Stimulated activated CD8-positive, alpha-beta memory T cell treated with anti-CD3 and anti-CD28 coated beads, Interleukin-15, amount 100 ng/mL, for 1 hour (primary cell): Measurements from ENCODE around the gene MSTO1.
"Not testable (repeated sequence)": the region's sequence is repeated elsewhere in the genome, so short reads cannot be mapped to it uniquely, and the experiment has no call there.

Experiments
- DNase-seq: peaks from one replicate; pipeline ENCODE4 v3.0.0-alpha.2; 2020; ENCODE audit warnings: low read depth

MSTO1 gene

GRCh38 chr1:155609515-155610256 is at the start of gene MSTO1:
TSS of gene MSTO1 (plus strand) at chr1:155610218. CDS start at chr1:155610249, 31 bp downstream.
- DNase-seq: peak; percentile 81

- DNase-seq: peak; percentile 31
These were observed 48.0 kb upstream of the MSTO1 start for GRCh38 chr1:155561779-155562580.

GRCh38 chr1:155562581-155563376 is 47.2 kb upstream of the MSTO1 start, which contains the start of gene ASH1L:
TSS of gene ASH1L (minus strand) at chr1:155562803. CDS start at chr1:155521519, 41,284 bp downstream.
- peak; percentile 89 for DNase-seq

GRCh38 chr1:155563377-155564022 is 46.5 kb upstream of the MSTO1 start:
- DNase-seq: not testable (repeated sequence)

DNA sequence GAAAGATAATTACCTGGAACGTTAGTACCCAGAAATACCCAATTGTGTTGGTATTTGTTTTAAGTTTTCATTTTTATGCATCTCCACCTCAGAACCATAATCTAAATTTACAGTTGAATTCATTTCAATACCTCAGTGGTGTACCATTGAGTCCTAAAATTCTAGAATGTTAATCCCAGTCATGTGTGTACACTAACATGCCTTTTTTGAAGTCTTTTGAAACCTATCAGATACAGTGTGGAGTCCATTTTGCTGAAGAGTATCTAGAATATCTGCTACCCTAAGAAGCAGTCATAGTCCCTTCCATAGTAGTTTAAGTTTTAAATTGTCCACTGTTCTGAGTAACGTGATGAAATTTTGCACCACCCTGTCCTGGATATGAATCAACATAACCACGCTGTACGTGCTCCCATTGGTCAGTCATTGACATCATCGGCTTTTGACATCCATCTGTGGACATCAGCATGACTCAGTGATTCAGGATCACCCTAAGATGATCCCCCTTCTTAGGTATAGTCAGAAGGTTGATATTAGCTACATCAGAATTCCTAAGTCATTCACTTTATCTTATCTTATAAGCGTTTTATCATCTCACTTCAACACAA is 39.9 kb upstream of the MSTO1 start:
- DNase-seq: no peak

- no peak for DNase-seq
These were observed 39.4 kb upstream of the MSTO1 start for GRCh38 chr1:155570593-155570990.

GRCh38 chr1:155574077-155574476 is 35.9 kb upstream of the MSTO1 start:
- no peak for DNase-seq

DNA sequence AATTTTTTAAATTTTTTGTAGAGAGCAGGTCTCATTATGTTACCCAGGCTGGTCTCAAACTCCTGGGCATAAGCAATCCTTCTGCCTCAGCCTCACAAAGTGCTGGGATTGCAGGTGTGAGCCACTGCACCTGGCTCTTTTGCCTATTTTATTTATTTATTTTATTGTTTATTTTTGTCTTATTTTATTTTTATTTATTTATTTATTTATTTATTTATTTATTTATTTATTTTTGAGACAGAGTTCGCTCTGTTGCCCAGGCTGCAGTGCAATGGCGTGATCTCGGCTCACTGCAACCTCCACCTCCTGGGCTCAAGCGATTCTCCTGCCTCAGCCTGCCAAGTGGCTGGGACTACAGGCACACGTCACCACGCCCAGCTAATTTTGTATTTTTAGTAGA is 34.4 kb upstream of the MSTO1 start:
- DNase-seq: not testable (repeated sequence)

- not testable (repeated sequence) for DNase-seq
These were observed 26.2 kb upstream of the MSTO1 start for GRCh38 chr1:155583846-155584245.

DNA sequence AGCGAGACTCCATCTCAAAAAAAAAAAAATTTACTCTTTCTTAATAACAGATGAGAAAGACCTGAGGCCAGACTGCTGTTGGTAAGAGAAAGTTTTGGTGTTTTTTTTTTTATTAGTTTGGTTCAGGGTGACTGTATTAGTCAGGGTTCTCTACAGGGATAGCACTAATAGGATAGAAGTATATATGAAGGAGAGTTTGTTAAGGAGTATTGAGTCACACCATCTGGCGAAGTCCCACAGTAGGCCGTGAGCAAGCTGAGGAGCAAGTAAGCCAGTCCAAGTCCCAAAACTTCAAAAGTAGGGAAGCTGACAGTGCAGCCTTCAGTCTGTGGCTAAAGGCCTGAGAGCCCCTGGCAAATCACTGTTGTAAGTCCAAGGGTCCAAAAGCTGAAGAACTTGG is 20.7 kb upstream of the MSTO1 start:
- DNase-seq: not testable (repeated sequence)

- not testable (repeated sequence) for DNase-seq
These were observed 19.3 kb upstream of the MSTO1 start for GRCh38 chr1:155590516-155591247.

GRCh38 chr1:155591770-155592169 is 18.2 kb upstream of the MSTO1 start:
- DNase-seq: no peak

GRCh38 chr1:155595877-155596474 is 14.0 kb upstream of the MSTO1 start:
- not testable (repeated sequence) for DNase-seq

DNA sequence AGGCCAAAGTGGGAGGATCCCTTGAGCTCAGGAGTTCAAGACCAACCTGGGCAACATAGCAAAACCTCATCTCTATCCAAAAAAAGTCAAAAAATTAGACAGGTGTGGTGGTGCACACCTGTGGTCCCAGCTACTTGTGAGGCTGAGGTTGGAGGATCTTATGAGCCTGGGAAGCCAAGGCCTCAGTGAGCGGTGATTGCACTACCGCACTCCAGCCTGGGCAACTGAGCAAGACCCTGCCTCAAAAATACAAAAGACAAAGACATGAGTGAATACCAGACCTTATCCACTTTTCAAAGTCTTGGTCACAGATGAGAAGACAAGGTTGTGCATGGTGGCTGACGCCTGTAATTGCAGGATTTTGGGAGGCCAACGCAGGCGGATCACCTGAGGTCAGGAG is 13.2 kb upstream of the MSTO1 start:
- no peak for DNase-seq

GRCh38 chr1:155598842-155599331 is 11.1 kb upstream of the MSTO1 start:
- DNase-seq: no peak

DNA sequence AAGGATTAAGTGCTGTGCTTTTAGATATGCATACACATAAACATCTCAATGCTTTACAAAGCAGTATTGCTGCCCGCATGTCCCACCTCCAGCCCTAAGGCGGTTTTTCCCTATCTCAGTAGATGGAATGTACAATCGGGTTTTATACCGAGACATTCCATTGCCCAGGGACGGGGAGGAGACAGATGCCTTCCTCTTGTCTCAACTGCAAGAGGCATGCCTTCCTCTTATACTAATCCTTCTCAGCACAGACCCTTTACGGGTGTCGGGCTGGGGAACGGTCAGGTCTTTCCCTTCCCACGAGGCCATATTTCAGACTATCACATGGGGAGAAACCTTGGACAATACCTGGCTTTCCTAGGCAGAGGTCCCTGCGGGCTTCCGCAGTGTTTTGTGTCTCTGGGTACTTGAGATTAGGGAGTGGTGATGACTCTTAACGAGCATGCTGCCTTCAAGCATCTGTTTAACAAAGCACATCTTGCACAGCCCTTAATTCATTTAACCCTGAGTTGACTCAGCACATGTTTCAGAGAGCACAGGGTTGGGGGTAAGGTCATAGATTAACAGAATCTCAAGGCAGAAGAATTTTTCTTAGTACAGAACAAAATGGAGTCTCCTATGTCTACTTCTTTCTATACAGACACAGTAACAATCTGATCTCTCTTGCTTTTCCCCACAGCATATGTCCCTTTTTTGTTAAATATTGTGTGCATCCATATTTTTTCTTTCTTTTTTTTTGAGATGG is 10.0 kb upstream of the MSTO1 start:
- not testable (repeated sequence) for DNase-seq

DNA sequence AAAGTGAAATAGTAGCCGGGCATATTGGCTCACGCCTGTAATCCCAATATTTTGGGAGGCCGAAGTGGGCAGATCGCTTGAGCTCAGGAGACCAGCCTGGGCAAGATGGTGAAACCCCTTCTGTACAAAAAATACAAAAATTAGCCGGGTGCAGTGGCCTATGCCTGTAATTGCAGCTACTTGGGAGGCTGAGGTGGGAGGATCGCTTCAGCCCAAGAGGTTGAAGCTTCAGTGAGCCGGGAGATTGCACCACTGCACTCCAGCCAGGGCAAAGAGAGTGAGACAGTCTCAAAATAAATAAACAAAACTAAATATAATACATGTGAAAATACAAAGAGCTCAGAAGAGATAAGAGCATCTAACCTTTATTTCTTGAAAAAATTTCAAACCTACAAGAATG is 2.3 kb upstream of the MSTO1 start:
- no peak for DNase-seq

- no peak for DNase-seq
These were observed 1.2 kb upstream of the MSTO1 start for GRCh38 chr1:155608888-155609225.

- not testable (repeated sequence) for DNase-seq
These were observed 234 bp downstream of the MSTO1 start for GRCh38 chr1:155610257-155610647.
